Measurements from ENCODE around the gene GOLGA6D.
A peak's percentile ranks its signal among the peaks of the same experiment; 100 is the strongest.
"Not testable (repeated sequence)": the region's sequence is repeated elsewhere in the genome, so short reads cannot be mapped to it uniquely, and the experiment has no call there.

Gene GOLGA6D

DNA sequence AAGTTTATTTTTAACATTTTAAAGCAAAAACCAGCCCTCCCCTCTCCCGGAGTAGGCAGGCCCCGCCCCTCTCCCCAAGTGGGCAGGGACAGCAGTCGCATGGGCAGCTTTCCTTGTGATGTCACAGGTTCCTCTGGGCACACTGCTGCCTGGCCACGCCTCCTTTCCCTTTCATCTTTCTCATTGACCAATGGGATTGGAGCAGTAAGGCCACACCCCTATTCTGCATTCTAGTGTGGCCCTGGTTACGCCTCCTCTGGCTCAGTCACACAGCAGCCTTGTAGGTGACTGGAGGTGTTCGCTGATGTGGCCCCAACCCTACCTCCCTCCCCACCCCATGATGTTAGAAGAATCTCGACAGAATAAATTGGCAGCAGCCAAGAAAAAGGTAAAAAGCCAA, at the start of gene GOLGA6D:
Gene GOLGA6D (plus strand): TSS at position 264 of the 400 bp plus-strand sequence. CDS start 41 bp downstream, at position 305.
- DNase-seq (ENCODE audit: low spot score) = not testable (repeated sequence)

DNA sequence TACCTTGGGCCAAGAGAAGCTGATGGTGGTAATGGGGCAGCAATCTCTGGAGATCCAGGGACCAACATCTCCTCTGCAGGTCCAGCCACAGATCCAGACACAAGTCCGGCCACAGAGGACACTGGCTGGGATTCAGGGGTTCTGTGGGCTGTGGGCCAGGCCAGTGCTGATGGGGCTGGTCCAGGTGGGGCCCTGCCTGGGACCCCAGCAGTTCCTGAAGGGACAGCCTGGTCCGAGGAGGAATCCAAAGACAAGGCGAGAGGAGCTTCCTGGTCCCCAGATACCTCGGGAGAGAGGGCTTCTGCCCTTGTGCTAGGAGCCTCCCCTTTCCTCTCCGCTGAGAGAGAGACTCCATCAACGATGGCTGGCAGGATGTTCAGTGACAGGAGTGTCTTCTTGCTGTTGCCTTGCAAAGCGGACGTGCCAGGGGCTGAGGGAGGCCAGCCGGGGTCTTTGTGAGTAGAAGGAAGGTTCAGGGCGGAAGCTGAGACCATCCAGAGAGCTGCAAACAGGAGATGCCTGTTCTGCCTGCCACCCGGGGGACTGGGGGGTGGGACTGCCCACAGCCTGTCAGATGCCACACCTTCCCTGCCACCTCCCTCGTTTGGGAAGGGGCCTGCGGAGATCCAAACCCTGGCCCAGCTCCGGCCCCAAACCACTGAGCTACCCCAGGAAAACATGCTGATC, 49.0 kb upstream of the GOLGA6D start:
- DNase-seq (ENCODE audit: low spot score) = peak; percentile 21

DNA sequence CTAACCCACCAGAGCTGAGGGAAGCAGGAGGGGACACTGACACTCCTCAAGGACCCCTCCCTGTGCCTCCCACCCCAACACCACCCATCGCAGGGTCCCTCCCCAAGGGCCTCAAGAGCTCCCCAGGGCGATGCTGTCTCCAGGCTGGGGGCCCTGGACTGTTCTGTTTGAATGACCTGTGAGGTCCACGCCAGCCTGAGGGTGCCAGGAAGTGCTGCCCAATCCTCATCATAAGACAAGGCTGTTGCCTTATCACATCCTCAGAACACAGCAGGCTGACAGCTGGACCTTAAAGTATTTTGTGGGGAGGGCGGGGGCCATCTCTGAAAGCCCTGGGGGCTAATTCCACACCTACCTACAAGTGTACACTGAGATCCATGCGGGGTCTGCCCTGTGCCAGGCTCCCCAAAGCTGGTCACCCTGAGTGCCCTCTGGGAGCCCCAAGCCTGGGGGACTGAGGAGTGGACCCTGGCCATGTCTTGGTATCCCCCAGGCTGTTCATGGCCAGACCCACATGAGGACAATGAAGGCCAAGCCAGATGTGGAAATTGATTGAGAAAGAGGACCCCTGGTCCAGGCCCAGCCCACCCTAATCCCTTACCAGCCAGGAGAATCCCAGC, 48.3 kb upstream of the GOLGA6D start:
- DNase-seq (ENCODE audit: low spot score) = peak; percentile 14

- DNase-seq (ENCODE audit: low spot score) = peak; percentile 21
These were observed 47.5 kb upstream of the GOLGA6D start for GRCh38 chr15:75235051-75235673.

DNA sequence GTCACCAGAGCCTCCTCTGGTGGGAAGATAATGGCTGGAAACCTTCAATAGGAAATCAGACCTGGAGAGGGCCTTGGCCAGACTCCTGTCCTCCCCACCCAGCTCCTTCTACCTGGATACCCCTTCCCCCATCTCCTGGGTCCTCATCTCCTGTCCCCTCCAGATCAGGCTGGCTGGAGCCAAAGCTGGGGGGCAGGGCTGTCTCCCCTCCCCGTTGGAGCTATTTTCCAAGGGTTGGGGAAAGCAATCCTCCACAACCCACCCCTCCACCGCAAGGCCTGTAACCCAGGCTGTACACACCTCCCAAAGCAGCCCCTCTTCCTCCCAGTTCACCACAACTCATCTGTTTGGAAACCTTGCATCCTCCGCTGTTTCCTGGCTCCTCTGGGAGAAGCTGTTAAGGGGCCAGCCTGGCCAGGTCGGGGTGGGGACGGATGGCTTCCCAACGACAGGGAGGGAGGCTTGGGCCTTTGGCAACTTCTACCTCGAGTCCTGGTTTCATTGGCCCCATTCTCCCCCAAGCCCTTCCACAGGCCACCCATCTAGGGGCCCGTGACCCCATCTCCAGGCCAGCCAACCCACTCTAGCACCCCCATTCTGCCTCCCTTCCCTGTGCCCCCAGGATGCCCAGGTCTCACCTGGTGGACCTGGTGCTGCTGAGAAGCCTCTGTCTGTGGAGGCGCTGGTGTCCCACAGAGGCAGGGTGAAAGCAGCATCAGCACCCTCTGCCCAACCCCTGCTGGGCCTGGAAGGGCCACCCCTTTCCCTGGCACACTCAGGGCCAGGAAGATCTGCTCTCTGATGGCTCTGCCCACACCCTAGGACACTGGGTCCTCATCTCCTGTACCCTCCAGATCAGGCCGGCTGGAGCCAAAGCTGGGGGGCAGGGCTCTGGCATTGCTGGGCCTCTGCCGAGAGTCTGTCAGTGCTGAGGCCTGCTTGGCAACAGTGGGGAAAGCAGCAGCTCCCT, 46.6 kb upstream of the GOLGA6D start:
- DNase-seq (ENCODE audit: low spot score) = peak; percentile 27

DNA sequence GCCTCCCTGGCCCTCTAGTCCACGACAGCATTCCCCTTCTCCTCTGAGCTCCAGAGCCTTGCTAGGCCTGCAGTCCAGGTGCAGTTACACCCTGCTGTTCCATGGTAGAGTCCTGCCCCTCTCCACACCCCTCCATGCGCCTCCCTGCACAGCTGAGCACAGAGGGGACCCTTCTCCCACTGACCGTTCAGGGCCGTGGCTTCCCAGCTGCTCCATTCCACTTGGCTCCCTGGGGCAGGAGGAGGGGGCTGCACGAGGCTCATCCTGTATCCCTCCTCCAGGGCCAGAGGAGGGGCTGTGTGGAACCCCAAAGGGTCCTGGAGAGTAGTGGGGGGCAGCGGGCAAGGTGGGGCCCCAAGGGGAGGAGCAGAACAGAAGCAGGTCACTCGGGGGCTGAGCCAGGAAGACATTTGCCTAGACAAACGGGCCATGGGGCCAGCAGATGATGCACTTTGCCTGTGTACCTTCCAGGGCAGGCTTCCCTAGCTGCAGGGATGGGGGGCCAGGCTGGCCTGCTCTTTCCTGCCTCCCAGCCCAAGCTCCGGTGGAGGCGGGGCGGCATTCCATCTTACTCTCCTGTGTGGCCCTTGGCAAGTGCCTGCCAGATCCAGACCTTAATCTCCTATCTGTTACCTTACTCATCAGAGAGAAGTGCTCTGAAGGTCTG, 45.2 kb upstream of the GOLGA6D start:
- no peak for DNase-seq (ENCODE audit: low spot score)

DNA sequence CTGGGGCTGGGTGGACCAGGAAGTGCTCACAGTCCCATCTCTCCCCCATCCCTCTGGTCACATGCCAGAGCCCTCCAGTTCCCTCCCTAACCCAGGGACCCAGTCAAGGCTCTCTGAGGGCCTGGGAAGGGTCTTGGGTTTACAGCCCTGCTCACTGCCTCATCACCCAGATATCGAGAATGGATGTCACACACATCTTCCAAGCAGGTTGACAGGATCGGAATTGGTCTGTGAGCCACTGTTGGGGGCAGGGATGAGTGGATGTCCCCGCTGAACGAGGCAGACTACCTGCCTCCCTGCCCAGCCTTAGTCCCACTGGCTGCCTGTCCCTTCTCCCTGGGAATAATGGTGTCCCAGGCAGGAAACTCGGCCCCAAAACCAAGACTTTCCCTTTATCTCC, 44.5 kb upstream of the GOLGA6D start:
- no peak for DNase-seq (ENCODE audit: low spot score)

GRCh38 chr15:75245741-75246140, 36.9 kb upstream of the GOLGA6D start:
- DNase-seq (ENCODE audit: low spot score) = not testable (repeated sequence)

DNA sequence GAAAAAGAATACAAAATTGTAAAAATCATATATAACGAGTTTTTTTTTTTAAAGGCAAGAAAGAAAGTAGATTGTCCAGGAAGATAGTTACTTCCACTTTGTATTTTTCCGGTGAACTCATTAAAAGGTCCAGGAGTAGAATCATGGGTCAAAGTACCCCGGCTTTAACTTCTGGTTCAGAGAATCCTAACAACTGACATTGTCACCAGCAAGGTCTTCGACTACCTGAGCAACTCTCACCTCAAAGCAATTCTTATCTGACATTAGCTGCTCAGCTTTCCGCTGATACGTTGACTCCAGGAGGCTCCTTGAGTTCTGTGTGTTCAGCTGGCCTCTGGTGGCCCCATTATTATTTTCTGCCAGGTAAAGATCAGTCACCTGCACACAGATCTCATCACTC, 33.6 kb upstream of the GOLGA6D start:
- not testable (repeated sequence) for DNase-seq (ENCODE audit: low spot score)

DNA sequence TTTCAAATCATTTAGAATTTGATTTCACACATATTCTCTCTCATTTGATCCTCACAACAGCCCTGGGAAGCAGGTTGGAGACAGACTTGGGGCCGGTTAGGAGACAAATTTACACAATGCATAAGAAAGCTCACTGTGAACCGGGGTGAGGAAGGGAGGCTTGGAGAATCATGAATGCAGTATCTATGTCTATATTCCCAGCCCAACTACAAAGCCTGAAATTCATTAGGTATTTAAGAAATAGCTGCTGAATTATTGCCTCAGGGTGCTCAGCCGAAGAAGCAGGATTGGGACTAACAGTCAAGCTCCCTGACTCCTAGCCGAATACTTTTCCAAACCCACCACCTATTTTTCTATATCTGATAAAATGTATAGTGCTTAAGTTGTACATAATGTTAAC, 32.9 kb upstream of the GOLGA6D start:
- DNase-seq (ENCODE audit: low spot score) = no peak

DNA sequence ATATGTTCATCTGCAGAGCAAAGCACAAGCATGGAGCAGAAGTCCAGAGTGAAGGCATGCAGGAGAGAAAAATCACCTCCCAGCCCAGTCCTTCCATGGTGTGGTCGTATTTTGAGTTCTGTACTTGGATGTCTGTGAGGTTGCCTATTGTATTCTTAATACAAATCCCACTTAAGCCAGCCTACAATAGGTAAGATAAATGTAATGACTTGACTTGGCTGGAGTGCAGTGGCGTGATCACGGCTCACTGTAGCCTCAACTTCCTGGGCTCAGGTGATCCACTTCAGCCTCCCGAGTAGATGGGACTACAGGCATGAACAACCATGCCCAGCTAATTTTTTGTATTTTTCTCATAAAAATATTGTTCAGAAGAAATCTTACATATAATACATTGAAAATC, 31.3 kb upstream of the GOLGA6D start:
- DNase-seq (ENCODE audit: low spot score) = not testable (repeated sequence)

- not testable (repeated sequence) for DNase-seq (ENCODE audit: low spot score)
These were observed 30.4 kb upstream of the GOLGA6D start for GRCh38 chr15:75252285-75252684.

GRCh38 chr15:75258034-75258433, 24.6 kb upstream of the GOLGA6D start, which contains the start of gene GOLGA6C:
GOLGA6C (plus strand) TSS chr15:75258334; CDS start chr15:75258599, 265 bp downstream.
- DNase-seq (ENCODE audit: low spot score) = not testable (repeated sequence)

DNA sequence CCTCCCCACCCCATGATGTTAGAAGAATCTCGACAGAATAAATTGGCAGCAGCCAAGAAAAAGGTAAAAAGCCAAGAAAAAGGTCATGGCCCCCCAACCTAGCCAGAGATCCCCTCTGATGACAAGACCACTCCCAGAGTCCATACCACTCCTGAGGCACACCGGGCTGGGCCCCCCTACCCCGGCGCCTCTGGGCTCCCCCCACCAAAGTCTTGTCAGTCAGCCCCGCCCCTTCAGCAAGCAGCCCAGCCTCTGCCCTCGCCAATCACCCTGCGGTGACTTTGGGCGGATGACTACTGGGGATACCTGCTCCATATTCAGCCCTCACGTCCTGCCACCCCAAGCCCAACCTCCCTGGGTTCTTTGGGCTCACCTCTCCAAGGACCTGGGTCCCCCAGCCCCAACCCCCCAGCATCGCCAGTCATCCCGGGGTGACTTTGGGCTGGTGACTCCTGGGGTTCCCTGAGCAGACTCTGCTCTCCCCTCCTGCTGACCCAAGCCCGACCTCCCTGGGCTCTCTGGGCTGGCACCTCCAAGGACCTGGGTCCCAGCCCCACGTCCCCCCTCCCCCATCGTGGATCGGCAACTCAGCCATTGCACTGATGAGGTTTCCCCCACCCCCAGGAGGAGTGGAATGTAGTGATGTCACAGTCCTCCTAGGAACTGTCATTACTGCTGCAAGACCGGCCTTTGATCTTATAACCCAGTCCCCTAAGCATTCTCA, 23.9 kb upstream of the GOLGA6D start:
- not testable (repeated sequence) for DNase-seq (ENCODE audit: low spot score)

GRCh38 chr15:75259873-75260272, 22.8 kb upstream of the GOLGA6D start:
- not testable (repeated sequence) for DNase-seq (ENCODE audit: low spot score)

GRCh38 chr15:75273751-75274359, 8.8 kb upstream of the GOLGA6D start:
- DNase-seq (ENCODE audit: low spot score) = not testable (repeated sequence)

DNA sequence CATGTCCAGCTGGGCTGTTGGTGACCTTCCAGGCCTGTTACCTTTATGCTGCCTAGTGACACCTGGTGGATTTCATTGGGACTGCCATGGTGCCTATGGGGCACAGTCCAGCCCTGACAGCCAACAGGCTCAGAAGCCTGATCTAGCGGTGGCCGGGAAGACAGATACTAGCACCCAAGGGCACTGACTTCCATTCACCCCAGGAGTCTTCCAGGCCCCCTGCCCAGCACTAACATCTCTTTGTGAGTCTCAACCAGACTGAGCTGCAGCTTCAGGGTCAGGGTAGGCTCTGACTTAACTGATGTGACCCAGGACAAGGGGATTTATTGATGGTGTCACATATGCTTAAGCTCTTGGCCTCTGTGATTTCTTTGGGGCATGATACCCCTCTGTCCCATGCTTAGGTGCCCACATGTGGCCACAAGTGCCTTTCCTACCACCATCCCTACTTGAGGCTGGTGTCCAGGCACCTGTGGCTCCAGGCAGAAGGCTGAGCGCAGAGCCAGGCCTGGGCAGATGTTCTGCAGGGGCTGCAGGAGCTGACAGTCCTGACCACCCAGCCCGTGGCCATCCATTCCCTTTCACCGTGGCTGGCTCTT, 8.0 kb upstream of the GOLGA6D start:
- DNase-seq (ENCODE audit: low spot score) = not testable (repeated sequence)

DNA sequence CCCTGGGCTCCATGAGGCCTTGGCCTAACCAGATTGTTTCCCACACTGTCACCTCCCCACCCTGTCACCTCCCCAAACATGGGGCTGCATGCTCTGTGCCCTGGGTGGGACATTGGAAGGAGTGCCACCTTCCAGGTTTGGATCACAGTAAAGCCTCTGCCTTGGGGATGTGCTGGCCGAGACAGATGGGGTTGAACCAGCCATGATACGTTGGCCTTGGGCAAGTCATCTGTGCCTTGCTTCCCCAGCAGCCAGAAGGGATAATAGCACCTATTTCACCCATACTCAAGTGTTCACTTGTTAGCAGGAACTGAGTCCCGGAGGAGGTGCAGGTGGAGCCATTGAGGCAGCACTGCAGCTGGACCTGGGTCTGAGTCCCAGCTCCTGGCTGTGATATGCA, 7.0 kb upstream of the GOLGA6D start:
- not testable (repeated sequence) for DNase-seq (ENCODE audit: low spot score)

- DNase-seq (ENCODE audit: low spot score) = not testable (repeated sequence)
These were observed 4.1 kb upstream of the GOLGA6D start for GRCh38 chr15:75278497-75278896.

DNA sequence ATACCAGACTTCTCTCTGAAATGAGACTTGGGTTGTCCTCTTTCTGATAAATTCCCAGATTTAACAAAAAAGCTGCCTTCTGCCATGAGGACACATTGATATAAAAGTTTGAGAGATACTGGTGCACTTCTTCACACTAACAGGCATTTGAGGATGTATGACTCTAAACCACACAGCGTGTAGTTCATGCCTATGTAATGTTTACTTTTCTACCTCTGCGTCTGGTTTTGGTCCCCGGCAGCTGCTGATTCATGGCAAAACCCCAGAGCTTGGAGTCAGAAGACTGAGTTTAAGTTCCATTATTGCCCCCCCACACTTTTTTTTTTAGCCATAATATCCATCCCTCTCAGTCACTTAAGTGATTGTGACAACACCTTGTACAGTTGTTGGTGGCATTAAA, 1.5 kb downstream of the GOLGA6D start:
- not testable (repeated sequence) for DNase-seq (ENCODE audit: low spot score)
